Peyer's patch (tissue), 4 donors: ENCODE measurements around the gene DNAJB6.

Experiments
- POLR2A ChIP-seq, 2 donors: fragments of 450-650 bp; IDR thresholded peaks; one replicate each; pipeline ENCODE4 v1.5.1; 2017; ENCODE audit warnings: antibody characterized with exemption in 2 of 2, mild to moderate bottlenecking in 2 of 2, moderate library complexity in 2 of 2
- TF ChIP-seq, protein P1 (sequence below), 6 experiments: fragments of 450-650 bp in 4 of 6; fragments of 200-600 bp in 2 of 6; sonication (generic) in 1 of 6; IDR thresholded peaks; one replicate each; pipeline ENCODE4 v1.5.1; 2017 to 2019; ENCODE audit warnings: antibody characterized with exemption in 6 of 6, mild to moderate bottlenecking in 3 of 6, moderate library complexity in 1 of 6

DNA sequence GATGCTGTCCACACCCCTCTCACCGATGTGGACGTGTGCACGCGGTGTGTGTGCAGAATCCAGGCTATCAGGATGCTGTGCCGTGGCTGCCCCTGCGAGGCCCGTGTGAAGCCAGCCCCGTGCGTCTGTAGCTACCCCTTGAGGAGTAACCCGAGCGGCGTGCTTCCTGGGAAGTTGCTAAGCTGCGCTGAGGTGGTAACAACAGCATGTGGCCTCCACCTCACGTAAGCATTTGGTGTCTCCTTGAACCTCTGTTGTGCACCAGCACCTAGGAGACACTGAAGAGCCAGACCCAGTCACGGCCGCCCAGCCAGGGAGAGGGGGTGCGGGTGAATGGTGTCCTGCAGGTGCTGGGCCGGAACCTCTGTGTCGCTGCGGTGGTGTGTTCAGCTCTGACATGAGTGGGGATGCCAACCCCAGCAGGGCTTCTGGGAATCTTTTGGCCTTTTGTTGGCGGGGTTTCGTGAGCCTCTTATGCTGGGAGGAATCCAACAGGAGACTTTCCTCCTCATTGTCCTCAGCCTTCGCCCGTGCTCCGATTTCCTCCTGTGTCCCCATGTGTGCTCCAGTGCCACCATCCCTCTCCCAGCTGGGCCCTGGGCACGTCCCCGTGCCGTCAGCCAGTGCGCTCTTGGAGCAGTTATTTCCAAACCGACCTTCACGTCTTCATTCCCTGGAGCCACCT, 60.4 kb downstream of the DNAJB6 start:
- TF ChIP-seq, protein P1, sequence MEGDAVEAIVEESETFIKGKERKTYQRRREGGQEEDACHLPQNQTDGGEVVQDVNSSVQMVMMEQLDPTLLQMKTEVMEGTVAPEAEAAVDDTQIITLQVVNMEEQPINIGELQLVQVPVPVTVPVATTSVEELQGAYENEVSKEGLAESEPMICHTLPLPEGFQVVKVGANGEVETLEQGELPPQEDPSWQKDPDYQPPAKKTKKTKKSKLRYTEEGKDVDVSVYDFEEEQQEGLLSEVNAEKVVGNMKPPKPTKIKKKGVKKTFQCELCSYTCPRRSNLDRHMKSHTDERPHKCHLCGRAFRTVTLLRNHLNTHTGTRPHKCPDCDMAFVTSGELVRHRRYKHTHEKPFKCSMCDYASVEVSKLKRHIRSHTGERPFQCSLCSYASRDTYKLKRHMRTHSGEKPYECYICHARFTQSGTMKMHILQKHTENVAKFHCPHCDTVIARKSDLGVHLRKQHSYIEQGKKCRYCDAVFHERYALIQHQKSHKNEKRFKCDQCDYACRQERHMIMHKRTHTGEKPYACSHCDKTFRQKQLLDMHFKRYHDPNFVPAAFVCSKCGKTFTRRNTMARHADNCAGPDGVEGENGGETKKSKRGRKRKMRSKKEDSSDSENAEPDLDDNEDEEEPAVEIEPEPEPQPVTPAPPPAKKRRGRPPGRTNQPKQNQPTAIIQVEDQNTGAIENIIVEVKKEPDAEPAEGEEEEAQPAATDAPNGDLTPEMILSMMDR (IDR thresholded peaks at IDR 0.05), result no peak
- TF ChIP-seq POLR2A (IDR thresholded peaks at IDR 0.05), result no peak
